ENCODE results near the gene EPHA5.

DNA sequence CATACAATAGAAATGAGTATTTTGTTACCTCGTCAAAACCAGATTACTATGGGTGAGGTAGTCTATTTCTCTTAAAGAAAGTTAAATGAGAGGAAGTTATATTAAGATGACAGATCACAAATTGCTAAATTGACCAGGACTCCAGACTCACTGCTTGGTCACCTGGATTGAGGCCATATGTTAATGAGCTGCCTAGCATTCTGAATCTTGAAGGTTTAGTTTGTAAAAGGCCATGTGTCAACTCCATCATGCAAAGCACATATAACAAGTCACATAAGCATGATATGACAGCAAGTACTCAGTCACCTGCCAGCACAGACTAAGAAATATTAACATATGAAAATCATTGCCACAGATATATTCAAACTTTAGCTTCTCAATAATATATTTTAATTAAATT, 72.6 kb downstream of the EPHA5 start:
- no peak for TF ChIP-seq POLR2A (IDR thresholded peaks at IDR 0.05)
- TF ChIP-seq, protein P1, sequence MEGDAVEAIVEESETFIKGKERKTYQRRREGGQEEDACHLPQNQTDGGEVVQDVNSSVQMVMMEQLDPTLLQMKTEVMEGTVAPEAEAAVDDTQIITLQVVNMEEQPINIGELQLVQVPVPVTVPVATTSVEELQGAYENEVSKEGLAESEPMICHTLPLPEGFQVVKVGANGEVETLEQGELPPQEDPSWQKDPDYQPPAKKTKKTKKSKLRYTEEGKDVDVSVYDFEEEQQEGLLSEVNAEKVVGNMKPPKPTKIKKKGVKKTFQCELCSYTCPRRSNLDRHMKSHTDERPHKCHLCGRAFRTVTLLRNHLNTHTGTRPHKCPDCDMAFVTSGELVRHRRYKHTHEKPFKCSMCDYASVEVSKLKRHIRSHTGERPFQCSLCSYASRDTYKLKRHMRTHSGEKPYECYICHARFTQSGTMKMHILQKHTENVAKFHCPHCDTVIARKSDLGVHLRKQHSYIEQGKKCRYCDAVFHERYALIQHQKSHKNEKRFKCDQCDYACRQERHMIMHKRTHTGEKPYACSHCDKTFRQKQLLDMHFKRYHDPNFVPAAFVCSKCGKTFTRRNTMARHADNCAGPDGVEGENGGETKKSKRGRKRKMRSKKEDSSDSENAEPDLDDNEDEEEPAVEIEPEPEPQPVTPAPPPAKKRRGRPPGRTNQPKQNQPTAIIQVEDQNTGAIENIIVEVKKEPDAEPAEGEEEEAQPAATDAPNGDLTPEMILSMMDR (IDR thresholded peaks at IDR 0.05), result no peak
- TF ChIP-seq EP300 (IDR thresholded peaks at IDR 0.05), result no peak

Measured in tibial nerve (tissue), 4 donors.